ENCODE results near the gene CTIF.
"Not testable (repeated sequence)": the region's sequence is repeated elsewhere in the genome, so short reads cannot be mapped to it uniquely, and the experiment has no call there.

The CTIF gene

DNA sequence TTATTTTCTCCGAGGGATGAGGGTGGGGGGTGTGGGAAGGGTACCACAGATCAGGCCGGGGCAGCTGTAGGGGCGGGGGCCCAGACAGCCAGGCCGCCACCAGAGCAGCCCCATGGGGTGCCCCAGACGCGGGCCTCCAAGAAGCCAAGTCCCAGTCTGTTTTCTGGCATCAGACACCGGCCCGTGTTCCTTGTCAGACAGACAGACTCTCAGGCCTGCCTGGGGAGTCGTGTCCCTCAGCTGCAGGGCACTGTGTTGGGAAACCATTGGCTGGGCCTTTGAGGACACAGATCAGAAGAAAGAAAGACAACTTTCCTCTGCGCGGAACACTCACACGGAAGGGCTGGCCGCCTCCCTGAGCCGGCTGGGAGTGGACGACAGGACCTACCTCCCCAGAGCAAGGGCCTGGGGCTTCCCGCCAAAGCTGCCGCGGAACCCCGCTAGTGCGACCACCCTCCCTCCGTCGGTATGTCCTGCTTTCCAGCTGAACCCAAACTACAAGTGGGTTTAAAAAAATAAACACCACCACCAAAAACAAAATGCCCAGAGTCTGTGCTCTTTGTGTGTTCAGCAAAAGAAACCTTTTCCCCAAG lies 323.9 kb downstream of the CTIF start:
- DNase-seq (ENCODE audit: low read depth, low spot score): no peak

DNA sequence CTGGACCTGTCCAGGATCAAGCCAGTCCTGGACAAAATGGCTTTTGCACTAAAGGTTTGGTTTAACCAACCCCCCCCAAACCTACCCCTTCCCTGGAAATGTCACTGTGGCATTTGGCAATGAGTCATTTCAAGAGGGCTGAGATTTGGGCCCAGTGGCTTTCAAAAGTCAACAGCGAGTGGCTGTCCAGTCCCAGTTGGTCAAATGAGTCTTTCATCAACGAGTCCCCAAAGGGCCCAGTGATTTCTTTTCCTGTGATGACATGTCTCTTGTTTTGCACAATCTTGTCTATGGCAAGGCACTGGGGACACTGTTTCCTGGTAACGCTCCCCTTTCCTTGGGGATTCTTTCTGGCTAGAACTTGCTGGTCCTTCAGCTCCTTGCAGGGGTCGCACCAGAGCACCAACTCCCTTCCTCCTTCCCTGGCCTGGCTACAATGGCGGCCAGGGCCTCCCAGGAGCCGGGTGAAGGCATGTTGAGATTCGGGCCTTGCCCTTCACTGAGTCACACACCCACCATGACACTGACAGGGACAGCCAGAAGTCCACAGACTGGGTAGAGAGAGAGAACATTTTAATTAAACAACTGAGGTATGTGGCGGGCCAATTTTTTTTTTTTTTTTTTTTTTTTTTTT lies 324.7 kb downstream of the CTIF start:
- no peak for DNase-seq (ENCODE audit: low read depth, low spot score)

DNA sequence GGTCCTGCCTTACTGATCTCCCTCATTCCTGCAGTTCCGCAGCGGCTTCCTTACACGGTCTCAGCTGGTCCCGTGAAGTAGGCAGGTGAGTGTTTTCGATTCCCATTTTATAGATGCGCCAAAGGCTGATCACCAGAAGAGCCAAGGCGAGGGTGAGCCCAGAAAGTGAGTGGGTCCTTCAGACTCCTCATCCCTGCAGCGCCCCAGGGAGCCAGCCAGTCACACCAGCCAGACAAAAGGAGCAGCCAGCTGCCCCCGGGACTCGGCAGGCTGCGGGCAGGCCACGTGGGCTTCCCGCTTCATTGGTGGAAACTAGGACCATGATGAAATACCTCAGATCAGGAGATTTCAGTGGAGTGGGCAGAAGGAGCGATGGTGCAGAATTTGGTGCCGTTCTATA lies 326.0 kb downstream of the CTIF start:
- no peak for DNase-seq (ENCODE audit: low read depth, low spot score)

DNA sequence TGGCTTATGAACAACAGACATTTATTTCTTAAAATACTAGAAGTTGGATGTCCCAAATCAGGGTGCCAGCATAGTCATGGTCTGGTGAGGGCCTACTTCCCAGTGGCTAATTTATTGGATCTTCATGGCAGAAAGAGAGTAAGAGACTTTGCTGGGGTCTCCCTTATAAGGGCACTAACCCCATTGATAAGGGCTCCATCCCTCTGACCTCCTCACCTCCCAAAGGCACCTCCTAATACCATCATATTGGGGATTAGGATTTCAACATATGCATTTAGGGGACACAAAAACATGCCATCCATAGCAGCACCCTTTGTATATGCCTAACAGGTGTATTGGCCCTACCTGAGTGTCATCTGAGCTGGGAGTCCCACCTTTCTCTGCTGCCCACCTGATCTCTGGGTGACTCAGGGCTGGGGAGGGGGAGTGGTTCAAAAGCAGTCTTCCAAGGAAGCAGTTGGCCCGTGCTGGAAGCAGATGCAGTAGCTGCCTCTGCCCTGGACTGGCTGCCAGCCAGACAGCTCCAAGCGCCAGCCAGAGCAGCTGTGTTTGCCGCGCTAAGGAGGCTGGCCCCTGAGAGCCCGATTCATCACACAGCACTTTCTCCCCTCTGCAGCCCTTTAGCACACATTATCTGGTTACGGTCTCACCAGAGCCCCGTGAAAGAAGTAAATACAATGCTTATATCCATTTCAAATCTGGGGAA lies 327.4 kb downstream of the CTIF start:
- DNase-seq (ENCODE audit: low read depth, low spot score): no peak

DNA sequence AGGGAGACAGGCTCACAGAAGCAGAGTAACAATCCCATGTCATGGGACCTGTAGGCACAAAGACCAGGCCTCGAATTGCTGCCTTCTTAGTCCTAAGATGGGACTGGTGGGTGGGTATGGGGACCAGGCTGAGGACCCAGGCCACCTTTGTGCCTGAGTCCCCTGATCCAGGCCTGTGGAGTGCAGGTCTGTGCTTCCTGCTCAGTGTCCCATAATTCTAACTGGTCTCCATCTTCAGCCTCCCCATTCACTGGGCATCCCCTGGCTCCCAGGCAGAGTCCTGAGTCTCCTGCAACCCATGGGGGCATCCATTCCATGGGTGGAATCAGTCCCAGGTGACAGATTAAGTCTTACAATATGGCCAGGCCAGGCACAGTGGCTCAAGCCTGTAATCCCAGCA lies 328.0 kb downstream of the CTIF start:
- no peak for DNase-seq (ENCODE audit: low read depth, low spot score)

DNA sequence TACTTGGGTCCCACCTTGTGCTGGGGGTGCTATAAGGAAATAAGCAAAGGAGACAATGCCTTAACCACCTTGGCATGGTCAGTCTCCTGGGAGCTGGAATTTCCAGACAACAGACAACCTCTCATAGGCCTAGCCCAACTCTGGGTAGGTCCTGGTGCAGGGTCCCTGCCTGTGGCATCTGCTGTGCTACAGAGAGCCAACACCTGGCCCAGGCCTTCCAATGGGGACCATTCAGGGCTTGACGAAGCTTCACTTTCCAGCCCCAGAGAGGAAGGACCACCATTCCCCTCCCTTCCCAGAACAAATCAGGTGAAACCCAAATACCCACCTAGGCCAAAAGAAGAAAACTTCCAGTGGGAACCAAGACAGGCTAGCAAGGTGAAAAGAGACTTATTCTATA lies 329.1 kb downstream of the CTIF start:
- DNase-seq (ENCODE audit: low read depth, low spot score): no peak

DNA sequence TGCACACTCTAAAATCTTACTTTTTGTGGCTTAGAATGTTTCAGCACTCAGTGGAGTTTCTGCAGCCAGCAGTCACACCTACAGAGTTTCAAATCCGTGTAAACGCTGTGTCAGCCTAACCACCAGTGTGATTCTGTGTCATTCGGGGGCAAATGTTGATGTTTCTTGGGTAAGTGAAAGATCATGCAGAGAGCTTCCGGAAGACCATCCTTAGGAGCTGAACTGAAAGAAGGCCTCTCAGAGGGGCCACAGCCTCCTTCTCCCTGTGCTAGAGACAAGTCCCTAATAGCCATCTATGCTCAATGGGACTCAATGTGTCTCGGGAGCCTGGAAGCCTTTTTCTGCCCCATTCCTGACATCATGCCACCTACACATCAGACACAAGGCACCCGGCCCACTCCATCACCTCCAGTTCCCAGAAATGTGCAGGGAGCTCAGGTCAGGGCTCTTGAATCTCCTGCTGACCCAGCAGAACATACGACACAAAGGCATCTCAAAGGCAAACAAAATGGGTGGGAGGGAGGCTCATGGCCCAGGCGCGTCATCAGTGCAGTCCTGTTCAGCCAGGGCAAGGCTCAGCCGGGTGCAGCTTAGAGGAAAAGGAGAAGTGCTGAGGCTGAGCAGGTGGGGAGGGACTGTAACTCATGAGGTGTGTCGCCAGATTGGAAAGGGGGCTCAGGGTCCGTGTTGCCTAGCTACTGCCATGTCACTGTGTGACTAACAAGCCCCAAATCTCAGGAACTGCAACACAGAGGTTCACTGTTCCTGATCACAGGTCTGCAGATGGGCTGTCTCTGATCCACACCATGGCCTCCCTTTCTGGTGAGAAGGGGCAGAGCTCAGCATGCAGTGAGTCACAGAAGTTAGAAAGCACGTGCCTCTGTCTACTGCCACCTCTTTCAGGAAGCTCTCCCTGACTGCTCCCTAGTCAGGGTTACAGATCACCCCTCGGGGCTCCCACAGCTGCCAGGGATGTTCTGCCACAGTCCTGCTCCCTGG lies 329.9 kb downstream of the CTIF start:
- DNase-seq (ENCODE audit: low read depth, low spot score): no peak

DNA sequence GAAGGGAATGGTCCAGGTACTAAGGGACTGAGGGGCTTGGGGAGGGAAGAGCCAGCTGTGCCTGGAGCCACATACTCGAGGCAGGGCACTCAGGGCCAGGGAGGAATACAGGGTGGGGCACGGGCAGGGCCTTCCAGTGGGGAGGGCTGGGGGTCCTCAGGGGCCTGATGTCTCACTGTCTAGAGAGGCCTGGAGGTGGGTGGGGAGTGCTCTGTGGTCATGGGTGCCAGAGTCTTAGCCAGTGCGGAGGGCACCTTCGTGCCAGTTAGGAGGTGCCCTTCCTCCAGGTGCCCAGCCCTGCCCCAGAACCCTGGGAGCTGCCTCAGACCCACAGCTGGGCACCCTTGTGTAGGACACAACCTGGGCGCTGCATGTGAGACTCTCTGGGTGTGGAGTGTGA lies 330.8 kb downstream of the CTIF start:
- no peak for DNase-seq (ENCODE audit: low read depth, low spot score)

DNA sequence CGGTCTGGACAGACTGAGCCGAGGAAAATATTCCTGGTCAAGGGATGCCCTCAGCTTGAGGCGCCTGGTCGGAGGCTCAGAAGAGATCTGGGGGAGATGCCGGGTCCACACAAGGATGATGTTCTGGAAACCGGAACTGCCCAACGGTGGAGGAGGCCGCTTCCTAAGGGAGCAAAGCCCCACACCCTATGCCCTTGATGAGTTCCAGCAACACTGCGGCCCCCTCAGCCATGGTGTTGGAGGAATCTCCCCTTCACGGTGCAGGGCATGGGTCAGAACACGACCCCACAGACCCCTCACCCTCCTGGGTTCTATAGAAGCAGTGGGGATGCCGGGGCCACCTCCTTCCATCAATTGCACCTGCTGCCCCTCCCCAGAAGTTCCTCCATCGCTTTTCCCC lies 332.1 kb downstream of the CTIF start:
- DNase-seq (ENCODE audit: low read depth, low spot score): not testable (repeated sequence)

DNA sequence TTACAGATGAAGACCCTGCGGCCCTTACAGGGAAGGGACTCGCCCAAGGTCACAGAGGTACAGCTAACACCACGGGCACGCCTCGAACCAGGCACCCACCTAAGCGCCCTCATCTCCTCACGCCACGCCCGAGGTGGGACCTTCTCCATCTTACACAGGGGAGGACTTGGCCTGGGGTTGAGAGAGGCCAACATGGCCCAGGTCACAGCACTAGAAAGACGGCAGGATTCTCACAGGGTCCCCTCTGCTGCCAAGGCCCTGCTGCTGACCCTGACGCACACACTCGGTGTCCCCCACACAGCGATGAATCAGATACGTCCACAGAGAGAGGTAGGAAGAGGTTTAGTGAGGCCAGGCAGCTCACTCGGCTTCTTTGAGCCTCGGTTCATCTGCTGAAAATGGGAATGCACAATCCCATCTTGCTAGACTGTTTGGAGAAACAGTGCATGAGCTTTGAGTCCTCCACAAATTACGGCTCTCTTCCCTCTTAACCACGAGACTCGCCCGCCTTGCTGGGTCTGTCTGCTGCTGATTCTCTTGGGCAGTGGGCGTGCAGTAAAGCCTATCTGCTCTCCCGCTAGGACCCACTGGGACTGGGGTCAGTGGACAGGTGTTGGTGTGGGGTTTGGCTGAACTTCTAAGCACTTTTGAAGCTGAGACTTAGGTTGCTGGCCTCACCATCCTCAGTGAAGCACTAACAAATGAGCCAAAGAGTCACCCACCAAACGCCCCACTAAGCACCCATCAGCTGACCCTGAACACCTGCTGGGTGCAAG lies 332.7 kb downstream of the CTIF start:
- DNase-seq (ENCODE audit: low read depth, low spot score): no peak

DNA sequence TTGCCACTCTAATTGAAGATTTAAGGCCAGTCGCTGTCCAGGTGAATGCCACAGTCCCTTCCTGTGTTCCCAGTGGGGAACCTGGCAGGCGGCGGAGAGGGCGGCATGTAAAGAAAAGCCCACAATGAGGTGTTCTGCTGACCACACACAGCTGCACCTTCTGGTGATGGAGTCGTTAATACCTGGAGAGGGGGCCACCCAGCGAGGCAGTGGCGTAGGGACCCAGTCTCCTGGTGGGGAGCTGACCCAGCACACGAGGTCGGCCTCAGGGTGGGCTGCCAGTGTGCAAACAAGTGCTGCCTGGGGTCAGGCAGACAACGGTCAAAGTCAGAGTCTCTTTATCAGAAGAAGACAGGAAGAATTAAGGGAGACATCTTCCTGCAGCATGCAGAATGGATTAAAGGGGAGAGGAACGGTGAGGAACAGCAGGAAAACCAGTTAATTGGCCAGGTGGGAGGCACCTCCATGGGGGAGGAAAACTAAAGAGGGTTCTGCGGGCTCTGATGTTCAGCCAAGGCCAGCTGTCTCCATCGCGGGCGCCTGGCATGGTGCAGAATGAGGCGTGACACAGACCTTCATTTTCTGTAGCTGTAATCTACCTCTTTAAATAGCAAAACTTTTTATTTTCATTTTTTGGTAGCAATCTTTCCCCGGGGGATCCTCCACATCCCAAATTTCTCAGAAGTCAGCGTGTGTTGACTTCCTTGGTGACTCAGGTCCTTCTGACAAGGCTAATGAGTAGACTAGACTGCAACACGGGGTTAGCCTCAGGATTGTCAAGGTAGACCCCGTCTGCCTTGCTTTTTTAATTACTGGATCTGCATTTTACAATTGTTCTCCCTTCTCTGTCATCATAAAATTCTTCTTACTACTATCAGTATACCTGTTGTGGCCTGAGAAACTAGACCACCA lies 333.7 kb downstream of the CTIF start:
- DNase-seq (ENCODE audit: low read depth, low spot score): no peak

DNA sequence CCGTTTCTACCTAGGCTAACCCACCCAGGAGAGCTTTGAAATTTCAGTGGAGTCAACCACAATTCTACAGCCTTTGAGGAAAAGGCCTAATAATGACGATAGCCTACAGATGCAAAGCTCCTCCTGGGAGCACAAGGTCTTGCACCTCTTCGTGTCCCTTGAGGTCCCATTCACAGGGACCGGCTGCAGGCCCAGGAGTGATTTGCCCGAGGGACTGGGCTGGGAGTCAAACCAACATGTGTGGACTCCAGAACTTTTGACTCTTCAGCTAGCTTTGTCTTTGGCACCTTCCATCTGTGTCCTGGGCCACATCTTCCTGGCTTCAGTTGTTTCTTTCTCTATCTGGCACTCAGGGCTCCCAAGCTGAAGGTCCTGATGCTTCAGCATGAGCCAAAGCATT lies 335.4 kb downstream of the CTIF start:
- no peak for DNase-seq (ENCODE audit: low read depth, low spot score)

DNA sequence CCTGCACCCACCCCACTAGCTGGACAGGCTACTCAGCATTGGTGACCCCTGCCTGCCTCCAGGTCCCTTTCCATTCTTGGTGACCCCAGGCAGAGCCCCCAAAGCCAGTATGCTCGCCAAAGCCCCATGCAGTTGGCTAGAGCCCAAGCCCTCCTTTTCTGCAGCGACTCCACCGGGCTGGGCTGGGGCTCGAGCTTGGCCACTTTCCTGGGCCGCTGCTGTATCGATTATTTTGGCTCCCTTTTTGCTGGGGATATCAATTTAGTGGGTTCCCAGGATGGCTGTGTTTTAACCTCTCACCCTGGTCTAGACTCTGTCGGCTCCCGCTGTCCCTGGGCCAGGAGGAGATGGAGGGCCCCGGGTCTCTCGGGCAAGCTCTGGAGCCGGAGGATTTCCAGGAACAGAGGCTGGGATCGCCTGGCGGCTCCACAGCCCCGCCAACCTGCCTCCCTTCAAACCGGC lies 335.9 kb downstream of the CTIF start:
- DNase-seq (ENCODE audit: low read depth, low spot score): no peak

DNA sequence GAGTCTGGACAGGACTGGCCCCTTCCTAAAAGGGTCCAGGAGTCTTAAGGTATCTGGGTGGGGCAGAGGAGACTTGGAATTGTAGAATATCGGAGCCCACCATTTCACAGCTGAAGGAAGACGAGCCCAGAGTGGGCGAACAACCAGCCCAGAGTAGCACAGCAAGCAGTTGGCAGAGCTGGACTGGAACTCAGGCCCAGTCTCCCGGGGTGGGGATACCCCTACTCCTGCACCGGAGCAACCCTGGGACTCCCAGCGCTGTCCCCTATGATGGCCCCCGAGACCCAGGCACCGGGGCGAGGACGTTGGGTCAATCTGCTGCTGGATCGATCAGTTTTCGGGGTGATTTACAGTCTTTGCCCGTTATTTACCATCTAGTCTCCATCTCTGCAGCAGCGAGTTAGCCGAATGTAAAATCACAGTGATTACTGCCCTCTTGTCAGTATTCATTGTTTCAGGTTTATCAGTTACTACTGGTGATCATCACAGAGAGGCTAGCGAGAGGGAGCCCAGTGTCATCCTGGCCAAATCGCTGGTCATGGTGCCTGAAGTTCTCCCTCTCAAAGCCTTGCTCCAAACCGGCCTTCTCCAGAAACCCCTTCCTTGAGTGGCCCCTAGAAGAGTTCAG lies 336.6 kb downstream of the CTIF start:
- DNase-seq (ENCODE audit: low read depth, low spot score): no peak

DNA sequence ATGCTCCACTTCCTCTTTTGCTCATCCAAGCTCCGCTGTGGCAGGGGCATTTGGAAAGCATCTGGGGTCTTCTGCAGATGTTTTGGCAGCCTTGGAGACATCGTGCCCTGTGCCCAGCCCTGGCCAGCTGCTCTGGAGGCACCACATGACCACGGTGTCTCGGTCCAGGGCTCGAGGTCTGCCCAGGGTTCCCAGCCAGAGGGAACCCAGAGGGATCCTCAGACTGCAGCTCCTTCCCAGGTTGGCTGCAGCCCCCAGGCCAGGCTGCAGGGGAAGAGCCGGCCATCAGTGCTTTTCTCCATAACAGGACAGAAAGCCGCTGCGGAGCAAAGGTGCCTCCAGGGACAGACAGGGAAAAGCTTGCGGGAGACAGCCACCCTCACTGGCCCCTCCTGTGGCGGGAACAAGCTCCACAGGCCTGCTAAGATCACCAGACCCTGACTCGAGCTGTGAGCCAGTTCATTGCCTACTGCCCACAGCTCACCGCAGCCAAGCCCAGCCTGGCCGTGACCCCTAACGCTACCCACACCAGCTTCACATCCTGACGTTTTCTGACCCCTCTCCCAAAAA lies 337.2 kb downstream of the CTIF start:
- DNase-seq (ENCODE audit: low read depth, low spot score): no peak

DNA sequence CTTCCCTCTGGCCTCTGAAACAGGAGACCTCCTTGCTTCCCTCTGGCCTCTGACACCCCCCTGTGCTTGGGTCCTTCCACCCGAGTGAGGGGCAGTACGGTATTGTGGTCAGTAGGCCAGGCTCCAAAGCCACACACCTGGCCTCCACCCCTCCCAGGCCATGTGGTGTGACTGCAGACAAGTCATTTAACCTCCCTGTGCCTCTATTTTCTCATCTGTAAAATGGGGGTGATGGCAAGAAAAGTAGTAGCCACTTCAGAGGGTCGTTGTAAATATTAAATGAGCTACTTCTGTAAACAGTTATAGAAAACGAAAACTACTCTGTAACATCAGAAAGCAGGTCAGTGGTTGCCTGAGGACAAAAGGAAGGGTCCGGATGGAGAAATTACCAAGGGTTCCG lies 337.8 kb downstream of the CTIF start:
- no peak for DNase-seq (ENCODE audit: low read depth, low spot score)

DNA sequence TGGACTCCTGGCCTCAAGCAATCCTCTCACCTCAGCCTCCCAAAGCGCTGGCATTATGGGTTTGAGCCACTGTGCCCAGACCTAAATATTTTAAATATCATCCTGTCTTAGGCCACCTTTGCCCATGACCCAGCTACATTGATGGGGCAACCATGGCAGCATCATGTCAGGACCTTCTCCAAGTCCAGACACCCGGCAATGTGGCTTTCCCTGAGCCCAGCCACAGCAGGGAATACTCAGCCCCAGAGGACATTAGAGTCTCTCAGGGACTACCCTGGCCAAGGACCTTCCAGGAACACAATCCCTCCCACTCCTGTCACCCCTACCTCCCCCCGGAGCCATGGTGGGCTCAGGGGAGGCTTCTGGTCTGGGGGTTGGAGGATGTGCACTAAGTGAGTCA lies 339.1 kb downstream of the CTIF start:
- DNase-seq (ENCODE audit: low read depth, low spot score): no peak

DNA sequence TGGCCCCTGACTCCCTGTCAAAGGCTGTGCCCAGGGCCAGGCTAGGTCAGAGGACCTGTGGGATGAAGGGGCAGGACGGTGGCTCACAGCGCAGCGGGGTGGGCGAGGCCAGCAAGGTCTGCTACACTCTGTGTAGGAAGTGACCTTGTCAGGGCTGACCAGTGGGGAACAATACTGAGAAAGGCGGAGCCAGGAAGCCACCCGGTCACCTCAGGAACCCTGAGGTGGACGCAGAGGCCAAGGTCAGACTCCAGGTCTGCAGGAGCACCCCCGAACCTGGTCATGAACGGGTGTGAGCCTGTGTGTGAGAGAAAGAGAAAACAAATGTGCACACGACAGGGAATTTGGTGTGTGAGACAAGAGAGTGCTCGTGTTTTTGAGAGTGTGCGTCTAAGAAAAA lies 339.6 kb downstream of the CTIF start:
- DNase-seq (ENCODE audit: low read depth, low spot score): no peak

DNA sequence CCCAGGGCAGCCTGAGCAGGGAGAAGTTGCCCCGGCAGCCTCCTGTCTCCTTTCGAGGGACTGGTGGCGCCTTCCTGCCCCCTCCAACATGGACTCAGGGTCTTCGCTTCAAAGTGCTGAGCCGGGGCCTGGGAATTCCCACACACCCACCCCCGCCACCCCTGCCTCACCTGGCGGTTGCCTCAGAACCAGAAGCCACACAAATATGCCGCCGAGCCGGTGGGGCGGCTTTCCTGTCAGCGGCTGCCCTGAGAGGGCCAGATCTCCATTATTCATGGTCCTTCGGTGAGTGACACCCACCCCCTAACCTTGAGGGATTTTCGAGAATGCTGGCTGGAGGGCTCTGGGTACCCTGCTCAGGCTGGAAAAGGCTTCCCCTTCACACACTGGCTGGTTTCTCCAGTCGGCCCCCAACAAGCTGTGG lies 340.2 kb downstream of the CTIF start:
- no peak for DNase-seq (ENCODE audit: low read depth, low spot score)

All from smooth muscle cell of the brain vasculature (primary cell).